RKO (cell line): ENCODE results near the gene IQGAP3.
A peak's percentile ranks its signal among the peaks of the same experiment; 100 is the strongest.
"Not testable (repeated sequence)": the region's sequence is repeated elsewhere in the genome, so short reads cannot be mapped to it uniquely, and the experiment has no call there.

ENCODE experiments used
- DNase-seq: peaks from one replicate; pipeline ENCODE4 v3.0.0-alpha.2; 2016; ENCODE audit warnings: low spot score

IQGAP3 gene

GRCh38 chr1:156572663-156573018 is 276 bp upstream of the IQGAP3 start:
- DNase-seq, result no peak

GRCh38 chr1:156571261-156571852 is 1.0 kb downstream of the IQGAP3 start:
- peak; percentile 88 for DNase-seq

GRCh38 chr1:156566436-156566835 is 5.9 kb downstream of the IQGAP3 start:
- no peak for DNase-seq

- no peak for DNase-seq
Observed at GRCh38 chr1:156565519-156565918, 6.8 kb downstream of the IQGAP3 start.

GRCh38 chr1:156560585-156561163 is 11.7 kb downstream of the IQGAP3 start:
- no peak for DNase-seq

- DNase-seq, result no peak
Observed at GRCh38 chr1:156559797-156560385, 12.5 kb downstream of the IQGAP3 start.

- no peak for DNase-seq
Observed at GRCh38 chr1:156559086-156559796, 13.1 kb downstream of the IQGAP3 start.

- no peak for DNase-seq
Observed at GRCh38 chr1:156556354-156556753, 16.0 kb downstream of the IQGAP3 start.

GRCh38 chr1:156555715-156556114 is 16.6 kb downstream of the IQGAP3 start:
- no peak for DNase-seq

- no peak for DNase-seq
Observed at GRCh38 chr1:156554971-156555370, 17.4 kb downstream of the IQGAP3 start.

GRCh38 chr1:156553860-156554485 is 18.4 kb downstream of the IQGAP3 start:
- DNase-seq, result no peak

GRCh38 chr1:156552937-156553336 is 19.4 kb downstream of the IQGAP3 start:
- DNase-seq, result not testable (repeated sequence)

GRCh38 chr1:156552518-156552917 is 19.8 kb downstream of the IQGAP3 start:
- DNase-seq, result no peak

GRCh38 chr1:156551869-156552268 is 20.5 kb downstream of the IQGAP3 start:
- DNase-seq, result peak; percentile 32

- no peak for DNase-seq
Observed at GRCh38 chr1:156551066-156551643, 21.2 kb downstream of the IQGAP3 start.

GRCh38 chr1:156550346-156550745 is 22.0 kb downstream of the IQGAP3 start:
- DNase-seq, result no peak

GRCh38 chr1:156549831-156550230 is 22.5 kb downstream of the IQGAP3 start:
- no peak for DNase-seq

- DNase-seq, result no peak
Observed at GRCh38 chr1:156549390-156549789, 23.0 kb downstream of the IQGAP3 start.

- no peak for DNase-seq
Observed at GRCh38 chr1:156547982-156548381, 24.4 kb downstream of the IQGAP3 start.

GRCh38 chr1:156547434-156547833 is 24.9 kb downstream of the IQGAP3 start:
- DNase-seq, result no peak

- DNase-seq, result no peak
Observed at GRCh38 chr1:156546267-156546666, 26.1 kb downstream of the IQGAP3 start.

GRCh38 chr1:156544592-156545102 is 27.7 kb downstream of the IQGAP3 start:
- DNase-seq, result no peak
